GM23338 (cell line): Measurements from ENCODE around the gene CTNNA2.

Experiments used
- CREB1 ChIP-seq: fragments of 250-450 bp; sonication (Bioruptor Pico); IDR thresholded peaks from 2 replicates; pipeline ENCODE4 v1.5.0; 2020; ENCODE audit warnings: low read depth, mild to moderate bottlenecking, moderate library complexity
- EZH2 ChIP-seq: fragments of 200-600 bp; sonication (generic); IDR thresholded peaks from one replicate; pipeline ENCODE4 v1.8.0; 2017; ENCODE audit warnings: antibody characterized with exemption, mild to moderate bottlenecking, low read depth; ENCODE audit not compliant: unreplicated experiment
- EZH2phosphoT487 ChIP-seq: fragments of 200-600 bp; sonication (generic); IDR thresholded peaks from one replicate; pipeline ENCODE4 v1.8.1; 2018; ENCODE audit warnings: antibody characterized with exemption; ENCODE audit not compliant: unreplicated experiment
- JUNB ChIP-seq: IDR thresholded peaks from one replicate; pipeline ENCODE4 v1.6.1; 2016; ENCODE audit warnings: antibody characterized with exemption; ENCODE audit not compliant: unreplicated experiment
- NANOG ChIP-seq: IDR thresholded peaks from 2 replicates; pipeline ENCODE4 v1.6.1; 2016; ENCODE audit warnings: antibody characterized with exemption, borderline replicate concordance
- POLR2AphosphoS5 ChIP-seq: IDR thresholded peaks from 2 replicates; pipeline ENCODE4 v1.6.1; 2016; ENCODE audit warnings: antibody characterized with exemption, low read depth
- TF ChIP-seq, protein P1 (sequence below), 2 experiments: fragments of 200-600 bp in 1 of 2; sonication (generic) in 1 of 2; conservative IDR thresholded peaks; 2 replicates each; pipeline versions ENCODE4 v1.5.1 to v1.6.1; 2016 to 2017; ENCODE audit warnings: antibody characterized with exemption in 2 of 2, low read depth in 2 of 2, mild to moderate bottlenecking in 2 of 2, moderate library complexity in 1 of 2
- TF ChIP-seq, protein P2 (sequence below): IDR thresholded peaks from one replicate; pipeline ENCODE4 v1.6.1; 2018; ENCODE audit warnings: antibody characterized with exemption; ENCODE audit not compliant: unreplicated experiment
- TF ChIP-seq, protein P3 (sequence below): fragments of 250-450 bp; sonication (Bioruptor Pico); IDR thresholded peaks from 2 replicates; pipeline ENCODE4 v1.5.0; 2020; ENCODE audit warnings: mild to moderate bottlenecking, moderate library complexity
- TF ChIP-seq, protein P4 (sequence below): IDR thresholded peaks from 2 replicates; pipeline ENCODE4 v1.6.1; 2016; ENCODE audit warnings: antibody characterized with exemption

DNA sequence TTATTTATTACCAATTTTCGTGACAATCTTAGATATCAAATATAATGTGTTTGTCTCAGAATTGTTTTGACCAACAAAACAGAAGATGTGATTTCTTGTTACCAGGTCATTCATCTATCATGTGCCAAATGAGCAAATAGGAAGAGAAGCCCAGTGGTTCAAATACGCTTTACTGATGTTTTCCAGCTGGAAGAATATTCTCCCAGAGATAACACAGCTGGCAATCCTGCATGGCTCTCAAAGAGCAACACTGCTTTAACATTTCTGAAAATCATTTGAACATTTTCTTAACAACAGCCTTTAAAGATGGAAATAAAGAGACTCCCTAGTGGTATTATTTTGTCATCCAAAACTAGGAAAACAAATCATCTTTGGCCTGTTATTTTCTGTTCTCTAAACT is 359.8 kb downstream of the CTNNA2 start:
- TF ChIP-seq, protein P1, sequence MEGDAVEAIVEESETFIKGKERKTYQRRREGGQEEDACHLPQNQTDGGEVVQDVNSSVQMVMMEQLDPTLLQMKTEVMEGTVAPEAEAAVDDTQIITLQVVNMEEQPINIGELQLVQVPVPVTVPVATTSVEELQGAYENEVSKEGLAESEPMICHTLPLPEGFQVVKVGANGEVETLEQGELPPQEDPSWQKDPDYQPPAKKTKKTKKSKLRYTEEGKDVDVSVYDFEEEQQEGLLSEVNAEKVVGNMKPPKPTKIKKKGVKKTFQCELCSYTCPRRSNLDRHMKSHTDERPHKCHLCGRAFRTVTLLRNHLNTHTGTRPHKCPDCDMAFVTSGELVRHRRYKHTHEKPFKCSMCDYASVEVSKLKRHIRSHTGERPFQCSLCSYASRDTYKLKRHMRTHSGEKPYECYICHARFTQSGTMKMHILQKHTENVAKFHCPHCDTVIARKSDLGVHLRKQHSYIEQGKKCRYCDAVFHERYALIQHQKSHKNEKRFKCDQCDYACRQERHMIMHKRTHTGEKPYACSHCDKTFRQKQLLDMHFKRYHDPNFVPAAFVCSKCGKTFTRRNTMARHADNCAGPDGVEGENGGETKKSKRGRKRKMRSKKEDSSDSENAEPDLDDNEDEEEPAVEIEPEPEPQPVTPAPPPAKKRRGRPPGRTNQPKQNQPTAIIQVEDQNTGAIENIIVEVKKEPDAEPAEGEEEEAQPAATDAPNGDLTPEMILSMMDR (conservative IDR thresholded peaks at IDR 0.05; ENCODE audit: low read depth in 2 of 2): no peak
- no peak for TF ChIP-seq EZH2
- TF ChIP-seq POLR2AphosphoS5: no peak
- TF ChIP-seq, protein P2, sequence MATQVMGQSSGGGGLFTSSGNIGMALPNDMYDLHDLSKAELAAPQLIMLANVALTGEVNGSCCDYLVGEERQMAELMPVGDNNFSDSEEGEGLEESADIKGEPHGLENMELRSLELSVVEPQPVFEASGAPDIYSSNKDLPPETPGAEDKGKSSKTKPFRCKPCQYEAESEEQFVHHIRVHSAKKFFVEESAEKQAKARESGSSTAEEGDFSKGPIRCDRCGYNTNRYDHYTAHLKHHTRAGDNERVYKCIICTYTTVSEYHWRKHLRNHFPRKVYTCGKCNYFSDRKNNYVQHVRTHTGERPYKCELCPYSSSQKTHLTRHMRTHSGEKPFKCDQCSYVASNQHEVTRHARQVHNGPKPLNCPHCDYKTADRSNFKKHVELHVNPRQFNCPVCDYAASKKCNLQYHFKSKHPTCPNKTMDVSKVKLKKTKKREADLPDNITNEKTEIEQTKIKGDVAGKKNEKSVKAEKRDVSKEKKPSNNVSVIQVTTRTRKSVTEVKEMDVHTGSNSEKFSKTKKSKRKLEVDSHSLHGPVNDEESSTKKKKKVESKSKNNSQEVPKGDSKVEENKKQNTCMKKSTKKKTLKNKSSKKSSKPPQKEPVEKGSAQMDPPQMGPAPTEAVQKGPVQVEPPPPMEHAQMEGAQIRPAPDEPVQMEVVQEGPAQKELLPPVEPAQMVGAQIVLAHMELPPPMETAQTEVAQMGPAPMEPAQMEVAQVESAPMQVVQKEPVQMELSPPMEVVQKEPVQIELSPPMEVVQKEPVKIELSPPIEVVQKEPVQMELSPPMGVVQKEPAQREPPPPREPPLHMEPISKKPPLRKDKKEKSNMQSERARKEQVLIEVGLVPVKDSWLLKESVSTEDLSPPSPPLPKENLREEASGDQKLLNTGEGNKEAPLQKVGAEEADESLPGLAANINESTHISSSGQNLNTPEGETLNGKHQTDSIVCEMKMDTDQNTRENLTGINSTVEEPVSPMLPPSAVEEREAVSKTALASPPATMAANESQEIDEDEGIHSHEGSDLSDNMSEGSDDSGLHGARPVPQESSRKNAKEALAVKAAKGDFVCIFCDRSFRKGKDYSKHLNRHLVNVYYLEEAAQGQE: no peak
- no peak for TF ChIP-seq CREB1 (CRISPR knock-in tag)
- no peak for TF ChIP-seq EZH2phosphoT487
- TF ChIP-seq, protein P3, sequence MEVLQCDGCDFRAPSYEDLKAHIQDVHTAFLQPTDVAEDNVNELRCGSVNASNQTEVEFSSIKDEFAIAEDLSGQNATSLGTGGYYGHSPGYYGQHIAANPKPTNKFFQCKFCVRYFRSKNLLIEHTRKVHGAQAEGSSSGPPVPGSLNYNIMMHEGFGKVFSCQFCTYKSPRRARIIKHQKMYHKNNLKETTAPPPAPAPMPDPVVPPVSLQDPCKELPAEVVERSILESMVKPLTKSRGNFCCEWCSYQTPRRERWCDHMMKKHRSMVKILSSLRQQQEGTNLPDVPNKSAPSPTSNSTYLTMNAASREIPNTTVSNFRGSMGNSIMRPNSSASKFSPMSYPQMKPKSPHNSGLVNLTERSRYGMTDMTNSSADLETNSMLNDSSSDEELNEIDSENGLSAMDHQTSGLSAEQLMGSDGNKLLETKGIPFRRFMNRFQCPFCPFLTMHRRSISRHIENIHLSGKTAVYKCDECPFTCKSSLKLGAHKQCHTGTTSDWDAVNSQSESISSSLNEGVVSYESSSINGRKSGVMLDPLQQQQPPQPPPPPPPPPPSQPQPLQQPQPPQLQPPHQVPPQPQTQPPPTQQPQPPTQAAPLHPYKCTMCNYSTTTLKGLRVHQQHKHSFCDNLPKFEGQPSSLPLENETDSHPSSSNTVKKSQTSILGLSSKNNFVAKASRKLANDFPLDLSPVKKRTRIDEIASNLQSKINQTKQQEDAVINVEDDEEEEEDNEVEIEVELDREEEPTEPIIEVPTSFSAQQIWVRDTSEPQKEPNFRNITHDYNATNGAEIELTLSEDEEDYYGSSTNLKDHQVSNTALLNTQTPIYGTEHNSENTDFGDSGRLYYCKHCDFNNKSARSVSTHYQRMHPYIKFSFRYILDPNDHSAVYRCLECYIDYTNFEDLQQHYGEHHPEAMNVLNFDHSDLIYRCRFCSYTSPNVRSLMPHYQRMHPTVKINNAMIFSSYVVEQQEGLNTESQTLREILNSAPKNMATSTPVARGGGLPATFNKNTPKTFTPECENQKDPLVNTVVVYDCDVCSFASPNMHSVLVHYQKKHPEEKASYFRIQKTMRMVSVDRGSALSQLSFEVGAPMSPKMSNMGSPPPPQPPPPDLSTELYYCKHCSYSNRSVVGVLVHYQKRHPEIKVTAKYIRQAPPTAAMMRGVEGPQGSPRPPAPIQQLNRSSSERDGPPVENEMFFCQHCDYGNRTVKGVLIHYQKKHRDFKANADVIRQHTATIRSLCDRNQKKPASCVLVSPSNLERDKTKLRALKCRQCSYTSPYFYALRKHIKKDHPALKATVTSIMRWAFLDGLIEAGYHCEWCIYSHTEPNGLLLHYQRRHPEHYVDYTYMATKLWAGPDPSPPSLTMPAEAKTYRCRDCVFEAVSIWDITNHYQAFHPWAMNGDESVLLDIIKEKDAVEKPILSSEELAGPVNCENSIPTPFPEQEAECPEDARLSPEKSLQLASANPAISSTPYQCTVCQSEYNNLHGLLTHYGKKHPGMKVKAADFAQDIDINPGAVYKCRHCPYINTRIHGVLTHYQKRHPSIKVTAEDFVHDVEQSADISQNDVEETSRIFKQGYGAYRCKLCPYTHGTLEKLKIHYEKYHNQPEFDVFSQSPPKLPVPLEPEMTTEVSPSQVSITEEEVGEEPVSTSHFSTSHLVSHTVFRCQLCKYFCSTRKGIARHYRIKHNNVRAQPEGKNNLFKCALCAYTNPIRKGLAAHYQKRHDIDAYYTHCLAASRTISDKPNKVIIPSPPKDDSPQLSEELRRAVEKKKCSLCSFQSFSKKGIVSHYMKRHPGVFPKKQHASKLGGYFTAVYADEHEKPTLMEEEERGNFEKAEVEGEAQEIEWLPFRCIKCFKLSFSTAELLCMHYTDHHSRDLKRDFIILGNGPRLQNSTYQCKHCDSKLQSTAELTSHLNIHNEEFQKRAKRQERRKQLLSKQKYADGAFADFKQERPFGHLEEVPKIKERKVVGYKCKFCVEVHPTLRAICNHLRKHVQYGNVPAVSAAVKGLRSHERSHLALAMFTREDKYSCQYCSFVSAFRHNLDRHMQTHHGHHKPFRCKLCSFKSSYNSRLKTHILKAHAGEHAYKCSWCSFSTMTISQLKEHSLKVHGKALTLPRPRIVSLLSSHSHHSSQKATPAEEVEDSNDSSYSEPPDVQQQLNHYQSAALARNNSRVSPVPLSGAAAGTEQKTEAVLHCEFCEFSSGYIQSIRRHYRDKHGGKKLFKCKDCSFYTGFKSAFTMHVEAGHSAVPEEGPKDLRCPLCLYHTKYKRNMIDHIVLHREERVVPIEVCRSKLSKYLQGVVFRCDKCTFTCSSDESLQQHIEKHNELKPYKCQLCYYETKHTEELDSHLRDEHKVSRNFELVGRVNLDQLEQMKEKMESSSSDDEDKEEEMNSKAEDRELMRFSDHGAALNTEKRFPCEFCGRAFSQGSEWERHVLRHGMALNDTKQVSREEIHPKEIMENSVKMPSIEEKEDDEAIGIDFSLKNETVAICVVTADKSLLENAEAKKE (CRISPR knock-in tag): no peak
- no peak for TF ChIP-seq NANOG
- no peak for TF ChIP-seq JUNB
- TF ChIP-seq, protein P4, sequence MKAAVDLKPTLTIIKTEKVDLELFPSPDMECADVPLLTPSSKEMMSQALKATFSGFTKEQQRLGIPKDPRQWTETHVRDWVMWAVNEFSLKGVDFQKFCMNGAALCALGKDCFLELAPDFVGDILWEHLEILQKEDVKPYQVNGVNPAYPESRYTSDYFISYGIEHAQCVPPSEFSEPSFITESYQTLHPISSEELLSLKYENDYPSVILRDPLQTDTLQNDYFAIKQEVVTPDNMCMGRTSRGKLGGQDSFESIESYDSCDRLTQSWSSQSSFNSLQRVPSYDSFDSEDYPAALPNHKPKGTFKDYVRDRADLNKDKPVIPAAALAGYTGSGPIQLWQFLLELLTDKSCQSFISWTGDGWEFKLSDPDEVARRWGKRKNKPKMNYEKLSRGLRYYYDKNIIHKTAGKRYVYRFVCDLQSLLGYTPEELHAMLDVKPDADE: no peak
